SH-SY5Y (cell line): ENCODE measurements around the gene AGAP1.

ENCODE experiments used
- GATA2 ChIP-seq: IDR thresholded peaks from 2 replicates; pipeline ENCODE4 v1.6.1; 2011; ENCODE audit warnings: mild to moderate bottlenecking, low read depth, low read length
- GATA3 ChIP-seq: IDR thresholded peaks from 2 replicates; pipeline ENCODE4 v1.6.1; 2011; ENCODE audit warnings: low read depth, mild to moderate bottlenecking, low read length, moderate library complexity

DNA sequence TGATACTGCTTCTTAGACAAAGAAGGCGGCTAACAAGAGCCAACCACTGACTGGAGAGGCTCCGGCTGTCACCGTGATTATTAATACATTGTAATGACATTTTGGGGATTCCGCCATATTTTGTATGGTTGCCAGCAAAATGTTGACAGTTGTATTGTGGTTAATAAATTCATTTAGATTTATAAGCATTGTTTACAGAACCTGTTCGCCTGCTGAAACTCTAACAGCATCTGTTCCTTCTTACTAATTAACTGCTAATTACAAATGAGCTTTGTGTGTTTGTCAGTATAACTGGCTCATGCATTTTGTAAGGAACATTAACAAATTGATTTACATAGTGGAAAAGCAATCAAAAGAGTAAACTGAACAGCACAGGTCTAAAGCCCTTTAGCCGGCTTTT is 342.0 kb downstream of the AGAP1 start:
- TF ChIP-seq GATA3 (no peak), GATA2 (no peak)
